Glomerular endothelial cell (primary cell): ENCODE results near the gene SNAP29. TPM values are rescaled to one million over a fixed set of nuclear protein-coding genes. Genes with fewer than 3 reads are reported as not detected.
"Not testable (repeated sequence)": the region's sequence is repeated elsewhere in the genome, so short reads cannot be mapped to it uniquely, and the experiment has no call there.

Experiments used
- DNase-seq: peaks from one replicate; pipeline ENCODE4 v3.0.0-alpha.2; 2011; ENCODE audit warnings: low read depth, low spot score; ENCODE audit errors: extremely low read depth
- total RNA-seq: library from RNA; depleted of rRNA; stranded (reverse); fragments of >200 nt; gene quantifications from 2 replicates; pipeline ENCODE4 v1.2.3, GENCODE V29; 2015

The SNAP29 gene
- total RNA-seq, 1 donor from 2014 or later: 30.9 TPM

DNA sequence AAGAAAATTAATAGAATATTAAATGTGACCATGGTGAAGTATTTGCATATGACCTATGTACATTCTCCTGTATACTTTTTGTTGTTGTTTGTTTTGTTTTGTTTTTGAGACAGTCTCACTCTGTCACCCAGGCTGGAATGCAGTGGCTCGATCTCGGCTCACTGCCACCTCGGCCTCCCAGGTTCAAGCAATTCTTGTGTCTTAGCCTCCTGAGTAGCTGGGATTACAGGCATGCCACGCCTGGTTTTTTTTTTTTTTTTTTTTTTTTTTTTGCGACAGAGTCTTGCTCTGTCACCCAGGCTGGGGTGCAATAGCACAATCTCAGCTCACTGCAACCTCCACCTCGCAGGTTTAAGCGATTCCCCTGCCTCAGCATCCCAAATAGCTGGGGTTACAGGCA is 38.9 kb downstream of the SNAP29 start:
- not testable (repeated sequence) for DNase-seq

DNA sequence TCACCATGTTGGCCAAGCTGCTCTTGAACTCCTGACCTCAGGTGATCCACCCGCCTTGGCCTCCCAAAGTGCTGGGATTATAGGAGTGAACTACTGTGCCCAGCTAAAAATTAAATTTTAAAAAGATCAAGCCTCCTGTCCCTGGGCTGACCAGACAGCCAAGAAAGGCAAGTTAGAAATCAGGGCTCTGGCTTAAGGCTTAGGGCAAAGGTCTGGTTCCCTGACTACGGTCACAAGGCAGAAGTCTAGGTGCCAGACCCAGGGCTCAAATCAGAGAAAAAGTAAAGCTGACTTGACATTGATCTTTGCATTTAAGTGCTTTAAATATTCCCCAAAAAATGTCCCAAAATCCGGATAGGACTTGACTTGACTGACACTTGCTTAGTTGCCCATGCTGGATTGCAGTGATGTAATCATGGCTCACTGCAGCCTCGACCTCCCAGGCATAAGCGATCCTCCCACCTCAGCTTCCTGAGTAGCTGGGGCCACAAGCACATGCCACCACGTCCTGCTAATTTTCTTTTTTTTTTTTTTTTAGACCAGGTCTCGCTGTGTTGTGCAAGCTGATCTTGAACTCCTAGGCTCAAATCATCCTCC is 41.1 kb downstream of the SNAP29 start:
- DNase-seq: no peak

DNA sequence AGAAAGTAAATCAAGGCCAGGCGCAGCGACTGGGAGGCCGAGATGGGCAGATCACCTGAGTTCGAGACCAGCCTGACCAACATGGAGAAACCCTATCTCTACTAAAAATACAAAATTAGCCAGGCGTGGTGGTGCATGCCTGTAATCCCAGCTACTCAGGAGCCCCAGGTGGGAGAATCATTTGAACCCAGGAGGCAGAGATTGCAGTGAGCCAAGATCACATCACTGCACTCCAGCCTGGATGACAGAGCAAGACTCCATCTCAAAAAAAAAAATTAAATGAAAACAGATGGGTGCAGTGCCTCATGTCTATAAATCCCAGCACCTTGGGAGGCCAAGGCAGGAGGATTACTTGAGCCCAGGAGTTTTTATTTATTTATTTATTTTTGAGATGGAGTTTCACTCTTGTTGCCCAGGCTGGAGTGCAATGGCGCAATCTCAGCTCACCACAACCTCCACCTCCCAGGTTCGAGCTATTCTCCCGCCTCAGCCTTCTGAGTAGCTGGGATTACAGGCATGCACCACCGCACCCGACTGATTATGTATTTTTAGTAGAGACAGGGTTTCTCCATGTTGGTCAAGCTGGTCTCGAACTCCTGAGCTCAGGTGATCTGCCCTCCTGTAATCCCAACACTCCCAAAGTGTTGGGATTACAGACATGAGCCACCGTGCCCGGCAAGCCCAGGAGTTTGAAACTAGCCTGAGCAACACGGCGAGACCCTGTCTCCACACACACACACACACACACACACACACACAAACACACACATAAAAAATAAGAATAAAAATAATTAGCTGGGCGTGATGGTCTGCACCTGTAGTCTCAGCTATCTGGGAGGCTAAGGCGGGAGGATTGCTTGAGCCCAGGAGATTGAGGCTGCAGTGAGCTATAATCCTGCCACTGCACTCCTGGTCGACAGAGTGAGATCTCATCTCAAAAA is 42.6 kb downstream of the SNAP29 start:
- not testable (repeated sequence) for DNase-seq

DNA sequence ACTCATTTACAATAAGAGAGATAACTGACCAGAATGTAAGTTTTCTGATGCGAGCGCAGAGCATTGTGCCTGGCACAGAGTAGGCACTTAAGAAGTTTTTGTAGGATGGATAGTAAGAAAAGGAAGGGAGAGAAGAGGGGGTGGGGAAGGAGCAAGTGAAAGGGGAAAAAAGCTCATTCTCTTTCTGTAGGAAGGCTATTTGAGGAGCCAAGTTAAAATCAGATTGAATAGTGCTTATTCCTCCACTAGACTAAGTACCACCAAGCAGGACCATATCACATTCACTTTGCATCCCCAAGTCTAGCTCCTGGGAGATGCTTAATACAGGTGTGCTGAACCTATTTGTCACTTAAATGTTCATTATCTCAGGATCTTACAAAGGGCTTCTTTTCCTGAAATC is 44.3 kb downstream of the SNAP29 start:
- DNase-seq: no peak

DNA sequence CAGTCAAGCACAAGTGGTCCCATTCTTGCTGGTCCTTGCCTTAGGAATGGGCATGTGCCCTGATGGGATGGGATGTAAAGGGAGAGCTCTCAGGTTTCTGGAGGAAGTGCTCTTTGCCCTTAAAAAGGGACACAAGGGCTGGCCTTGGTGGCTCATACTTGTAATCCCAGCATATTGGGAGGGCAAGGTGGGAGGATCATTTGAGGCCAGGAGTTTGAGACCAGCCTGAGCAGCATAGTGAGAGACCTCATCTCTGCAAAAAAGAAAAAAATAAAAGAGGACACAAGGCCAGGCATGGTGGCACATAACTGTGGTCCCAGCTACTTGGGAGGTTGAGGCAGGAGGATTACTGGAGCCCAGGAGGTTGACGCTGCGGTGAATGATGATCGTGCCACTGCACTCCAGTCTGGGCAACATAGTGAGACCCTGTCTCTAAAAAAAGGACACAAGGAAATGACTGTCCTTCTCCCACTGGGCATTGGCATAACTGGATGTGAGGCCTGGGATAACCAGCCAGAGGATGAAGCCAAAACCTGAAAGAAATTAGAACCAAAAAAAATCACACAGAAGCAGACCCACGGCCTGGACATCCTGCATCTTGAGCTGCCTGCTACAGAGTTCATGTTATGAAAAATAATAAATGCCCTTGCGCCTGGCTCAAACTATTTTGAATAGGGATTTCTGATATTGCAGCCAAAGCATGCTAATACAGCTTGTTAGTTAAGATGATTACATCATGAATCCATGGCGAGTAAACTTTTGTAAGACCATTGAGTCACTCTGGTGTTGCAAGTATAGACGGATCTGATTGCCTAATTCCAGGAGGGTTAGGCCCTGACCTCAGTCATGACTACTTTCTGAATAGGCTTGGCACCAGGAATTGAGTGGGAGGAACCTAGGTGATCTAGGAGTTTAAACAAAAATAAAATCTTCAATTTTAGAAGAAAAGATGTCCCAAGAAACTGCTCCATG is 45.5 kb downstream of the SNAP29 start:
- no peak for DNase-seq

DNA sequence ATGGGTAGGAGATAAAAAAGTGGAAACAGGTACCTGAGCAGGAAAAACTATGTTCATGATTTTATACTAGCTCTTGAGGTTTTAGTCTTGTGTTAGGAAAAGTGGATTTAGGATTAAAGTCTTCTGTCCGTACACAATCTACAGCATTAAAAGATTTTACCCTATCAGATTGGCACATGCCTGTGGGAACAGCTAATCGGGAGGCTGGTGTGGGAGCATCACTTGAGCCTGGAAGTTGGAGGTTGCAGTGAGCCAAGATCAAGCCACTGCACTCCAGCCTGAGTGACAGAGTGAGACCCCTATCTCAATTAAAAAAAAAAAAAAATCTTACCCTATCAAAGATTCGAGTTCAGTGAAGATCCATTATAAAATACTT is 46.2 kb downstream of the SNAP29 start:
- DNase-seq: no peak

DNA sequence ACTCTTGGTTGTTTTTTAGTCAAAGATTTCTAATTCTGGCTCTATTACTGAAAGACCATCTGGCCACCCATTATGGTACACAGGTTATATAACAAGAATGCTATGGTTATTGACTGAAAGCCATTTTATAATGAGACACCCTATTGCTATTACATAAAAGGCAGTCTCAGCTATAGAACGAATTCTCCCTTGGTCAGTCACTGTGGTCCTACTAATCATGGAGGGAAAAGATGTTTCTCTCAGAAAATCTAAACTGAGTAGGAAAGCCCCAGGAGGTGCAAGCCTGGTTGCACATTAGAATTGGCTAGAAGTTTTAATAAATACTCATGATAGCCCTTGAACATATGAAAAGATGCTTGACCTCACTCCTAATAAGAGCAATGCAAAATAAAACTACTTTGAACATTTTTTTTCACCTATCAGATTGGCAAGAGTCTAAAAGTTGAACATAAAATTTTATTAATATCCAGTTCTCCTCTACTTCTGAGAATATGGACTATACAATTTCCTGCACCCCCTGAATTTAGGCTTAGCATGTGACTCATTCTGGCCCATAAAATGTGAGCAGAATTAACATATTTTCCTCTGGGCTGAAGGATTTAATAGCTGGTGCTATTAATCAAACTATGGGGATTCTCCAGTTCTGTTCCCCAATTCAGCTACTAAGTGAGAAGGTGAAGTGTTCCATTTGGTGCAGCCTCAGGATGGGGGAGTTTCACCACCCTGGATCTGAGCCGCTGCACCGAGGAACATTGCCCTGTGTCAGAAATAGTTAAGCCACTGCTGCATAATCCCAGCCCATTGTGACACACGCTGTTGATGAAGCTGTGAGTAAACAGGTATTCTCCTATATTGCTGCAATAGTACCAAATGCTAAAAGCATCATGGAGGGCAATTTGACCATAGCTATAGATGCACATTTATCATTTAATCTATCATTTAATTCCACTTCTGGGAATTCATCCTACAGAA is 46.9 kb downstream of the SNAP29 start:
- no peak for DNase-seq

DNA sequence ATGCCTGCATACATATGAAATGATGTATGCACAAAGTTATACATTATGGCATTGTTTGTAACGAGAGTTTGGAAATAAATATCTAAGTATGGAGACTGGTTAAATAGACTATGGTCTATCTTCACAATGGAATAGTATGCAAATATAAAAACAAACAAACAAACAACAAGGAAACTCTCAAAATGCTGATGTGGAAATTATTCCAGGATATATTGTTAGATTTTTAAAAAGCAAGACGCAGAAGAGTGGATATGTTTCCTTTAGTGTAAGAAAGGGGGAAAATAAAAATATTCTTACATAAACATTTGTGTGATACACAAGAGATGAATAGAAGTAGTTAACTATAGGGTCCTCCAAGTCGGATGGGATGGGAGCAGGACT is 47.6 kb downstream of the SNAP29 start:
- DNase-seq: no peak

DNA sequence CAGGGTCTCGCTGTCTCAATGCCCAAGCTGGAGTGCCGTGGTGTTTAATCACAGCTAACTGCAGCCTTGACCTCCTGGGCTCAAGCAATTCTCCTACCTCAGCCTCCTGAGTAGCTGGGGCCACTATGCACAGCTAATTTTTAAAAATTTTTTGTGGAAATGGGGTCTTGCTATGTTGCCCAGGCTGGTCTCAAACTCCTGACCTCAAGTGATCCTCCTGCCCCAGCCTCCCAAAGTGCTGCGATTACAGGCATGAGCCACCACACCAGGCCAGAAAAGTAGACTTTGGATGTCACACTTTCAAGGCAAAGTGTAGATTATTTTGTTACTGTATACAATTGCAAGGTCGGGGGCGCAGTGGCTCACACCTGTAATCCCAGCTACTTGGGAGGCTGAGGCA is 49.9 kb downstream of the SNAP29 start:
- not testable (repeated sequence) for DNase-seq

DNA sequence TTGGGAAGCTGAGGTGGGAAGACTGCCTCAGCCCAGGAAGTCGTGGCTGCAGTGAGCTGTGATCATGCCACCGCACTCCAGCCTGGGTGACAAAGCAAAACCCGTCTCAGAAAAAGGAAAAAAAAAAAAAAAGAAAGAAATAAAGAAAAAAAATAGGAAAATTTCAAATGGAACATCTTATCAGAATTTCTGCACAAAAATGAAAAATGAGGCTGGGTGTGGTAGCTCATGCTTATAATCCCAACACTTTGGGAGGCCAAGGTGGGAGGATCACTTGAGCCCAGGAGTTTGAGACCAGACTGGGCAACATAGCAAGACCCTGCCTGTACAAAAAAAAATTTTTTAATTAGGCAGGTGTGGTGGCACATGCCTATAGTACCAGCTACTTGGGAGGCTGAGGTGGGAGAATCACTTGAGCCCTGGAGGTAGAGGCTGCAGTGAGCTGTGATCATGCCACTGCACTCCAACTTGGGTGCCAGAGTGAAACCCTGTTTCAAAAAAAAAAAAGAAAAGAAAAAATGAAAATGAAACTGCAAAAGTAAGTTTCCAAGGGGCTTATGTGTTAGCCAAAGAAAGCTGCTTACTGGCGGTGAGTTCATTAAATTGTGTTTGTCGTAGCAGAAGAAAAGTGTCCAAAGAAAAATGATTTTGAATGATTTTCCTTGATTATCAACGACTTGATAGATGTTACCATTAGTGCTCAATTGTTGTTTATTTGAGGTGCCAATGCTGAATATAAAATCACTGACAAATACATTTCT is 50.9 kb downstream of the SNAP29 start:
- no peak for DNase-seq

DNA sequence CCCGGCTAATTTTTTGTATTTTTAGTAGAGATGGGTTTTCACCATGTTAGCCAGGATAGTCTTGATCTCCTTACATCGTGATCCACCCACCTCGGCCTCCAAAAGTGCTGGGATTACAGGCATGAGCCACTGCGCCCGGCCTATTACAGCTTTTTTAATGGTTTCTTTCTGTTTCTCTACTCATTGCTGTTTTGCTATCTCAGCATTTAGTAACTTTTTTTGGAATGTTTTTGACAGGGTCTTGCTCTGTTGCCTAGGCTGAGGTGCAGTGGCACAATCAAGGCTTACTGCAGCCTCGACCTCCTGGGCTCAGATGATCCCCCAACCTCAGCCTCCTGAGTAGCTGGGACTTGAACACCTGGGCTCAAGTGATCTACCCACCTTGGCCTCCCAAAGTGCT is 53.7 kb downstream of the SNAP29 start:
- DNase-seq: no peak

DNA sequence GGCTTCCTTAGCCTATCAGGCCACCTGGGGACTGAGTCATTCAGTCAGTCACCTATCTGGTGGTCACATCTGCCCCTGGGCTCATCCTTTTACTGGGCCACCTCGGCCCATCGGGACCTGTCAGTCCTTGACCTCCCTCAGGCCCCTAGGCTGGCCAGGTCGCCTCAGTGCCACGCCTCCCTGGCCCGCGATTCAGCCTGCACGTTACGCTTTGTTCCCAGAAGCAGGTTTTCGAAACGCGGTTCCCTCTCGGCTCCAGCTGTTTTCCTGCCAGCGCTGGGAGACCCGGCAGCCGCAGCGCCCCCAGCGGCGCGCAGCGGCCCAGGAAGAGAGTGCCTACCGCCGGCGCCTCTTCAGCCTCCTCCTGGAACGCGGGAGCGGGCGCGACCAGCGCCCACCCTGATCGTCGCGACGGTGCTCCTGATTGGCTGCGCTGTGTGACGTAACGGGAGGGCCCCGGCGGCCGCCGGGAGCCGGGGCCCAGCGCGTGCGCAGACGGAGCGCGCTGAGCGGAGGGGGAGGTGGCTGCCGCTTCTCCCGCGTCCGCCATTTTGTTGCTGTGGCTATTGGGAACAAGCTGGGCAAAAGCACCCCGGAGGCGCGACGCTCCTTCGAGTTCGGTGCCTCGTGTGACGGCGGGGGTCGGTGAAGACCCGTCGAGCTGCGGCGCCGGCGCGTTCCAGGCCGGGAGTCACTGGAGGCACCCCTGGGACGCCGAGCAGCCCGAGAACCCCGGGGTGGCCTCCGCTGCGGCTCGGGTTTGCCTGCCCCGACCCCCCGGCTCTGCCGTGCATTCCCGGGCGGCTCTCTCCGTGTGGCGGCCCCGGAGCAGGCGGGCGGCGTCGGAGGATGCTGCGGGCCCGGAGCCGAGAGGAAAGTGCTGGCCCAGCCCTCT is 58.4 kb downstream of the SNAP29 start, which contains the start of gene CRKL:
Gene CRKL (plus strand): TSS at position 492 of the 895 bp plus-strand sequence. CDS start 528 bp downstream, outside the sequence.
- DNase-seq: peak; percentile 64

DNA sequence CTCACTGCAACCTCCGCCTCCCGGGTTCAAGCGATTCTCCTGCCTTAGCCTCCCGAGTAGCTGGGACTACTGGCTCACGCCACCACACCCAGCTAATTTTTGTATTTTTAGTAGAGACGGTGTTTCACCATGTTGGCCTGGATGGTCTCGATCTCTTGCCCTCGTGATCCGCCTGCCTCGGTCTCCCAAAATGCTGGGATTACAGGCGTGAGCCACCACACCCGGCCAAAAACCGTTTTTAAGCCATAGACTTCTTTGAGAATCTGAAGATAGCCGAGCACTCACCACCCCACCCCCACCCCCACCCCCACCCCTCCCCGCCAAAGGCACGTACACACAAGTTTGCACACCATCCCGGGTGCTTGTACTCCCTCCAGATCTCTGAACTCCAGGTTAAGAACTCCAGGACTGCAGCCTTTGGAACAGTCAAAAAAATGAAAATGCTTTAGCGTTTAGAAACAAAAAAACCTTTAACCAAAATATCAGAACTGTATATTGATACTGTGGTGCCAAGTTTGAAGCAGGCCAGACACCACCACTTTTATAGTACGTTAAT is 59.9 kb downstream of the SNAP29 start:
- DNase-seq: no peak

DNA sequence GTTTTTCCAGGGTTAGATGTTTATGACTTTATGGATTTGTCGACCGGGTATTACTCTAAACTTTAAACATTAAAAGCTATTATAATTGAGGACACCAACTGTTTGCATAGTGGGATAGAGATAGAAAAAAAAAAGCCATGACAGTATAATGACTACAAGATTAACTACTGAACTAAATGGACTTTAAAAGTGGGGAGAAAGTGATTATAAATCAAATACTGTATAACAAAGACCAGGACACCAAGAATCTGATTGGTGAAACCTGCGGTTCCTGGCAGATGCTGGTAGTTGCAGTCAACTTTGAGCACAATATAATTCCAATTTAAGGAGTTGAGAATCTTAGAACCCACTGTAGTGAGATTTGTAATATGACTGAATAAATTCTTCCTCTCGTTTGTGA is 60.9 kb downstream of the SNAP29 start:
- DNase-seq: no peak

DNA sequence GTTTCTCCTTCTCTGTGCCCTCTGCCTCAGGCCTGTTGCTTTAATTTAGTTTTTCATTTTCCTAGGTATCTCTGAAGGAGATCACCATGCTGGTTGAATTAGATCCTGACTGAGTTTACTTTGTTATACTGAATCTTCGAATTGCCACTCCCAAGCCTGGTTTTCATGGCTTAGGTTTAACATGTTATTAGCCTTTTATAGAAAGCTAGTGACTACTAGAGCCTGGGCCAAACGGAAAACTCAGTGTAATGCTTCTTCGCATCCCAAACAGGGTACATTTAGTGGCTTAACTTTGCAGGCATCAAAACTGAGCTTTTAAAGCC is 62.0 kb downstream of the SNAP29 start:
- no peak for DNase-seq

DNA sequence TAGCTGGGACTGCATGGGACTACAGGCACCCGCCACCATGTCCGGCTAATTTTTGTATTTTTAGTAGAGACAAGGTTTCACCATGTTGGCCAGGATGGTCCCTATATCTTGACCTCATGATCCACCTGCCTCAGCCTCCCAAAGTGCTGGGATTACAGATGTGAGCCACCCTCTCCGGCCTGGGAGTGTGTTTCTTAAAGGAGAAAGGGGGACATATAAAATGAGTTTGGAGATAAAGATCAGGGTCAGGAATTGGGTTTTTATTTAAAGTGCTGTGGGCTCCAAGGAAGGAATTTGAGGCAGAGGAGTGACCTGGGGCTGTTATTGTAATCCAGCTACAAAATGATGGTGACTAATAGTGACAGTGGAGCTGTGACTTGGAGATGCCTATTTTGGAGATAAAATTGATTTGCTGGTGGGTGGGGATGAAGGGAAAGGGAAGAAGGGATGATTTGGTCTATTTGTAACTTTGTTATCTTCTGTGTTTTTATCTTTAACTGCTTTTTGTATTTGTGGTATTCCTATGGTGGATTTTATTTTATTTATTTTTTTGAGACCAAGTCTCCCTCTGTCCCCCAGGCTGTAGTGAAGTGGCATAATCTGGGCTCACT is 63.4 kb downstream of the SNAP29 start:
- no peak for DNase-seq

DNA sequence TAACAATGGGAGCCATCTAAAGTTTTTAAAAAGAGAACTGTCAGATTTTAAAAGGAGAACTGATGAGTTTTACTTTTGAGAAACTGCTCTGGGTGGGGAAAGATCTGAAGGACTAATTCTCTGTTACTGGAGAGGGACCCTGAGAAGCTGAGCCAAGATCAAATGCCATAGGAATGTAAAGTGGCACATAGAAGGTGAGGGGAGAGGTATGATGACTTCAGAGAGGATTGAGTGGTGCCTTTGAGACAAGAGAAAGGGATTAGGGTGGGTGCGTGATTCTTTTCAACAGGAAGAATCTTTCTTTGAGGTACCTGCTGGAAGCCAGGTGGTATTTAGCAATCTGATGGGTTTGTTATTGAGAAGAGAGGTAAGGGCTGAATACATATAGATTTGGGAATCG is 67.4 kb downstream of the SNAP29 start:
- no peak for DNase-seq
